BJ (cell line): Measurements from ENCODE around the gene UBR3. TPM values are rescaled to one million over a fixed set of nuclear protein-coding genes. Genes with fewer than 3 reads are reported as not detected.
"Not testable (repeated sequence)": the region's sequence is repeated elsewhere in the genome, so short reads cannot be mapped to it uniquely, and the experiment has no call there.

ENCODE experiments used
- CTCF ChIA-PET: fragments of 350-600 bp; formaldehyde crosslinking; extraction: SDS; loops from one replicate; lab custom pipeline; 2021; ENCODE audit warnings: antibody characterized with exemption, inconsistent platforms; lab: Yijun Ruan, JAX
- POLR2A ChIA-PET: fragments of 300-600 bp; sonication (Branson Sonifier 250); formaldehyde crosslinking; extraction: SDS; loops from one replicate; lab custom pipeline; 2021; ENCODE audit warnings: antibody characterized with exemption; lab: Charles Lee
- DNase-seq: peaks from one replicate; pipeline ENCODE4 v3.0.0-alpha.2; 2011; ENCODE audit warnings: low read depth
- H3K27me3 ChIP-seq: 2 replicates; pipeline ENCODE4 v1.6.0; 2011; ENCODE audit warnings: low read length; ENCODE audit not compliant: control insufficient read depth, insufficient read depth
- H3K36me3 ChIP-seq: 2 replicates; pipeline ENCODE4 v1.5.1; 2011; ENCODE audit warnings: low read length; ENCODE audit not compliant: control insufficient read depth, insufficient read depth
- H3K4me3 ChIP-seq: 2 replicates; pipeline ENCODE4 v1.5.1; 2011; ENCODE audit warnings: low read depth, mild to moderate bottlenecking, control low read depth, low read length
- polyA plus RNA-seq: library from polyadenylated mRNA; depleted of rRNA; stranded (reverse); fragments of >200 nt; gene quantifications from 2 replicates; pipeline ENCODE4 v1.2.3, GENCODE V29; 2011
- TF ChIP-seq, protein P1 (sequence below): IDR thresholded peaks from 2 replicates; pipeline ENCODE4 v1.5.1; 2011; ENCODE audit warnings: low read depth, mild to moderate bottlenecking, control low read depth, inconsistent platforms, low read length, moderate library complexity; ENCODE audit not compliant: insufficient read depth

The UBR3 gene
- polyA plus RNA-seq, 1 experiment = 7.5 TPM

DNA sequence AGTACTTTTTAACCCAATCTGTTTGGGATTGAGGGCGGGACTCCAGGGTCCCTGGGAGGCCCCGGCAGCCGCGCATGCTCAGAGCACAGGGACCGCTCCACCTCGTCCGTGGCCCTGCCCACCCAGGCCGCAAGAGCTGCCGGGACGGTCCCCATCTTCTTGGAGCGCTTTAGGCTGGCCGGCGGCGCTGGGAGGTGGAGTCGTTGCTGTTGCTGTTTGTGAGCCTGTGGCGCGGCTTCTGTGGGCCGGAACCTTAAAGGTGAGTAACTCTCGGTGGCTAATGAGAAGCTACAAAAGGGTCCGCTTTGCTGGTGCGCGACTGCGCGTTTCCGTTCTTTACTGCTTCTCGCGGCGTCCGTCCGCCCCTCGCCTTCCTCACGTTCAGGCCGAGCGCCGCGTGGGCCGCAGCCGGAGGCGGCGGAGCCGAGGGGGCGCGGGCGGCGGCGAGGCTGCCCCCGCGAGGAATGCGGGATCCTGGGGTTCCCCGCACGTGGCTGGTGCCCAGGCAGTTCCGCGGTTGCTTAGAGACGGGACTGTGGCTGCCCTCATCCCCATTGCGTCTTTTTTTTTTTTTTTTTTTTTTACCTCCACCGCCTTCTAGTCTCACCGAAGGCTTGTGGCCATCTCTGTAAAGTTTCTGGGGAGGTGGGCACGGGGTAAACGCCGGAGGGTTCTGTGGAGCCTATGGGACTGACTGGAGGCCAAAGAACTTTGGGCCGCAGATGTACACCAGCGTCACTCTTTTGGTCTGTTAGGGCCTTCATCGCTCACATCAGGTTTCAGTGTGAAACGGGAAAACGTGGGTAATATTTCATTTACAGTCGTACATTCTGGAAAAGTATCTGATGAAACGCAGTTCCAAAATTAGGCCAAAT, 28.3 kb upstream of the UBR3 start, which contains the start of gene SSB:
SSB (plus strand) TSS at position 154 of the 875 bp plus-strand sequence. CDS start 2,090 bp downstream, outside the sequence.
- no peaks in the 10 kb centered on the region for H3K27me3 ChIP-seq
- peak; percentile 51 for DNase-seq
- ChIA-PET CTCF (interaction anchor here (1.4 kb wide), 1 partner anchor 9 kb away, joined by 3 read pairs; no protein-coding TSS in a partner anchor), POLR2A (interaction anchor here (0.5 to 0.6 kb wide), 2 partner anchors 17 to 269 kb away, joined by 3 to 28 read pairs; no protein-coding TSS in a partner anchor)
- TF ChIP-seq, protein P1, sequence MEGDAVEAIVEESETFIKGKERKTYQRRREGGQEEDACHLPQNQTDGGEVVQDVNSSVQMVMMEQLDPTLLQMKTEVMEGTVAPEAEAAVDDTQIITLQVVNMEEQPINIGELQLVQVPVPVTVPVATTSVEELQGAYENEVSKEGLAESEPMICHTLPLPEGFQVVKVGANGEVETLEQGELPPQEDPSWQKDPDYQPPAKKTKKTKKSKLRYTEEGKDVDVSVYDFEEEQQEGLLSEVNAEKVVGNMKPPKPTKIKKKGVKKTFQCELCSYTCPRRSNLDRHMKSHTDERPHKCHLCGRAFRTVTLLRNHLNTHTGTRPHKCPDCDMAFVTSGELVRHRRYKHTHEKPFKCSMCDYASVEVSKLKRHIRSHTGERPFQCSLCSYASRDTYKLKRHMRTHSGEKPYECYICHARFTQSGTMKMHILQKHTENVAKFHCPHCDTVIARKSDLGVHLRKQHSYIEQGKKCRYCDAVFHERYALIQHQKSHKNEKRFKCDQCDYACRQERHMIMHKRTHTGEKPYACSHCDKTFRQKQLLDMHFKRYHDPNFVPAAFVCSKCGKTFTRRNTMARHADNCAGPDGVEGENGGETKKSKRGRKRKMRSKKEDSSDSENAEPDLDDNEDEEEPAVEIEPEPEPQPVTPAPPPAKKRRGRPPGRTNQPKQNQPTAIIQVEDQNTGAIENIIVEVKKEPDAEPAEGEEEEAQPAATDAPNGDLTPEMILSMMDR = no peak
- peaks cover 4% of the 10 kb centered on the region for H3K36me3 ChIP-seq
- peak within 1 kb of the TSS; percentile 69 for H3K4me3 ChIP-seq

DNA sequence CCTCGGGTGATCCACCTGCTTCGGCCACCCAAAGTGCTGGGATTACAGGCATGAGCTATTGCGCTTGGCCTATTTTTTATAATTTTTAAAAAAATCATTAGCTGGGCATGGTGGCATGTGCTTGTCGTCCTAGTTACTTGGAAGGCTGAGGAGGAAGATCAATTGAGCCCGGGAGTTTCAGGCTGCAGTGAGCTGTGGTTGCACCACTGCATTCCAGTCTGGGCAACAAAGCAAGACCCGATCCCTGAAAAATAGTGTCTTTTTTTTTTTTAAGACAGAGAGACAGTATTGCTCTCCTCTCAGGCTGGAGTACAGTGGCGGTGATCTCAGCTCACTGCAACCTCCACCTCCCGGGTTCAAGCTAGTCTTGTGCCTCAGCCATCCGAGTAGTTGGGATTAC, 23.8 kb upstream of the UBR3 start:
- POLR2A ChIA-PET = no interaction called here
- CTCF ChIA-PET = no interaction called here
- no peaks in the 10 kb centered on the region for H3K27me3 ChIP-seq
- TF ChIP-seq, protein P1 = no peak
- H3K36me3 ChIP-seq = peaks cover 4% of the 10 kb centered on the region
- no peak for DNase-seq
- no peak overlapping the region for H3K4me3 ChIP-seq

DNA sequence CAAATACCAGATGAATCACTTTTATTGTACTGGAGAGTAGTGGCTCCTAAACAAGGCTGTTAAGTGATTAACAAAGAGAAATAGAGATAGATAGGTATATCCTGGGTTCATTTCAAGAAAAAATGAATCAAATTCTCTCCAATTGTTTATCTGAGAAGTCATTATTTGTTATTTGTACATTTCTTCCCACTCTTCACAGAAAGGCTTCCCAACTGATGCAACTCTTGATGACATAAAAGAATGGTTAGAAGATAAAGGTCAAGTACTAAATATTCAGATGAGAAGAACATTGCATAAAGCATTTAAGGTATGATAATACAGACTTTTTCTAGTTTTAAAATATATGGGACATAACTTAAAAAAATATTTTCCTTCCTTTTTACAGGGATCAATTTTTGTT, 20.7 kb upstream of the UBR3 start:
- POLR2A ChIA-PET = no interaction called here
- no peaks in the 10 kb centered on the region for H3K27me3 ChIP-seq
- CTCF ChIA-PET = no interaction called here
- no peak for DNase-seq
- H3K36me3 ChIP-seq = peaks cover 2% of the 10 kb centered on the region
- TF ChIP-seq, protein P1 = no peak
- H3K4me3 ChIP-seq = no peak overlapping the region

DNA sequence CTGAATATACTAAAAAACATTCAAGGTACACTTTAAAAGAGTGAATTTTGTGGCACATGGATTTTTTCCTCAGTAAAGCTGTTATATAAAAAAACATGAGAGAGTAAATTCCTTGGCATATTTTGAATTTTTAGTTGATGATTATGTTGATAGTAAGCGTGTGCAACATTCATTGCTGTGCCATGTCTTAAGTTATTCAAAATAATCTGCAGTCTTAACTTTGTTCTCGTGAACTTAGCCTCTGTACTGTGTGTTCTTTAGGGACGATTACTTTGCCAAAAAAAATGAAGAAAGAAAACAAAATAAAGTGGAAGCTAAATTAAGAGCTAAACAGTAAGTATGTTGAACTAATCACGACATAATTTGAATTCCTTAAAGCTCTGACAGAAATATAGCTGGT, 19.0 kb upstream of the UBR3 start:
- Histone ChIP-seq H3K27me3 (no peaks in the 10 kb centered on the region), H3K4me3 (no peak overlapping the region), H3K36me3 (0 out of 2 replicates have a peak, but pooled peaks cover 1% of the 10 kb centered on the region)
- ChIA-PET CTCF (interaction anchor here (1.1 to 1.4 kb wide), 2 partner anchors 15 to 116 kb away, joined by 3 to 7 read pairs; no protein-coding TSS in a partner anchor), POLR2A (interaction anchor here (0.8 kb wide), 1 partner anchor 102 kb away, joined by 3 read pairs; no protein-coding TSS in a partner anchor)
- DNase-seq = no peak
- TF ChIP-seq, protein P1 = no peak

DNA sequence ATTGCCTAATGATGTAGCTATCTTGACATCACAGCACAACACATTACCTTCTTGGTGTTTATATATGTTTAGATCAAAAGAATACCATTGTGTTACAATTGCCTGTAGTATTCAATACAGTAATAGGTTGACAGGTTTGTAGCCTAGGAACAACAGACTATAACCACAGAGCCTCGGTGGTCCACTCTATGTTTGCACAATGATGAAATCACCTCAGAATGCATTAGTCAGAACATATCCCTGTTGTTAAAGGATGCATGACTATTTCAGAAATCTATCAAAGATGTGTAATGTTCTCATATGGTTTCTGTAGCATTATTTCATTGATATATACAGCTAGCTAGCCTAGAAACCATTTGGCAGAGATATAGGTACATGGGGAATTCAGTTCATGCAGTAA, 11.4 kb upstream of the UBR3 start:
- peaks cover 9% of the 10 kb centered on the region; the same call in 1 of the 2 replicates for H3K36me3 ChIP-seq
- POLR2A ChIA-PET = interaction anchor here (0.6 kb wide), 1 partner anchor 17 kb away, joined by 28 read pairs; no protein-coding TSS in a partner anchor

DNA sequence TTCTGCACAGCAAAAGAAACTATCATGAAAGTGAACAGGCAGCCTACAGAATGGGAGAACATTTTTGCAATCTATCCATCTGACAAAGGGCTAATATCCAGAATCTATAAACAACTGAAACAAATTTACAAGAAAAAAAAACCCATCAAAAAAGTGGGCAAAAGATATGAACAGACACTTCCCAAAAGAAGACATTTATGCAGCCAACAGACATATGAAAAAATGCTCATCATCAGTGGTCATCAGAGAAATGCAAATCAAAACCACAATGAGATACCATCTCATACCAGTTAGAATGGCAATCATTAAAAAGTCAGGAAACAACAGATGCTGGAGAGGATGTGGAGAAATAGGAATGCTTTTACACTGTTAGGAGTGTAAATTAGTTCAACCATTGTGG, 10.3 kb upstream of the UBR3 start:
- POLR2A ChIA-PET, H3K4me3 ChIP-seq, H3K36me3 ChIP-seq, DNase-seq, H3K27me3 ChIP-seq: not testable (repeated sequence)
- CTCF ChIA-PET = interaction anchor here (3.0 kb wide), 1 partner anchor 7 kb away, joined by 14 read pairs; the partner anchor contains the start of gene METTL5

More for the DNA sequence above, 11.4 kb upstream of the UBR3 start:
- TF ChIP-seq, protein P1 = no peak
- H3K4me3 ChIP-seq = no peak overlapping the region
- no peak for DNase-seq
- no peaks in the 10 kb centered on the region for H3K27me3 ChIP-seq
- CTCF ChIA-PET = interaction anchor here (3.0 kb wide), 1 partner anchor 9 kb away, joined by 14 read pairs; the partner anchor contains the start of gene METTL5

DNA sequence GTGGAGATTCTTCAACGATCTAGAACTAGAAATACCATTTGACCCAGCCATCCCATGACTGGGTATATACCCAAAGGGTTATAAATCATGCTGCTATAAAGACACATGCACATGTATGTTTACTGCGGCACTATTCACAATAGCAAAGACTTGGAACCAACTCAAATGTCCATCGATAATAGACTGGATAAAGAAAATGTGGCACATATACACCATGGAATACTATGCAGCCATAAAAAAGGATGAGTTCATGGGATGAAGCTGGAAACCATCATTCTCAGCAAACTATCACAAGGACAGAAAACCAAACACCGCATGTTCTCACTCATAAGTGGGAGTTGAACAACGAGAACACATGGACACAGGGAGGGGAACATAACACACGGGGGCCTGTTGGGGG, 9.9 kb upstream of the UBR3 start:
- CTCF ChIA-PET, DNase-seq, H3K36me3 ChIP-seq, H3K4me3 ChIP-seq, H3K27me3 ChIP-seq, POLR2A ChIA-PET: not testable (repeated sequence)
